Spinal cord (tissue), 10 donors: ENCODE data around the gene ZBTB38. TPM values are rescaled to one million over a fixed set of nuclear protein-coding genes. Genes with fewer than 3 reads are reported as not detected.

Experiments used
- DNase-seq, 6 donors: peaks; one replicate each; pipeline versions ENCODE4 v3.0.0 to v3.0.0-alpha.2; 2013 to 2015; ENCODE audit warnings: low spot score in 6 of 6, low read depth in 4 of 6
- H3K27ac ChIP-seq: one replicate; pipeline ENCODE4 v1.5.1; 2013; ENCODE audit warnings: low read depth, low read length, control low read depth
- H3K27me3 ChIP-seq: one replicate; pipeline ENCODE4 v1.6.1; 2013; ENCODE audit warnings: low read length; ENCODE audit not compliant: control insufficient read depth, insufficient read depth
- H3K36me3 ChIP-seq: one replicate; pipeline ENCODE4 v1.6.1; 2013; ENCODE audit warnings: low read length; ENCODE audit not compliant: control insufficient read depth, insufficient read depth
- H3K4me1 ChIP-seq: one replicate; pipeline ENCODE4 v1.6.1; 2013; ENCODE audit warnings: low read length; ENCODE audit not compliant: control insufficient read depth, insufficient read depth
- H3K4me3 ChIP-seq: one replicate; pipeline ENCODE4 v1.5.1; 2013; ENCODE audit warnings: low read depth, low read length, control low read depth
- H3K9me3 ChIP-seq: one replicate; pipeline ENCODE4 v1.6.1; 2013; ENCODE audit warnings: low read length; ENCODE audit not compliant: control insufficient read depth, insufficient read depth
- WGBS: methylation state at CpG from one replicate; pipeline ENCODE4 v1.1.5; 2013; ENCODE audit warnings: missing lambda C conversion rate; ENCODE audit not compliant: insufficient coverage; 5-methylcytosine and 5-hydroxymethylcytosine counted together
- polyA plus RNA-seq, 2 donors: library from polyadenylated mRNA; unstranded; fragments of 120-200 nt; gene quantifications; one replicate each; pipeline ENCODE4 v1.2.1, GENCODE V29; 2013; ENCODE audit not compliant: insufficient read length in 2 of 2
- total RNA-seq, 2 donors: library from RNA; depleted of rRNA in 1 of 2; stranded (reverse); fragments of 120-200 nt in 1 of 2; fragments of >200 nt in 1 of 2; gene quantifications; one replicate each; pipeline versions ENCODE4 v1.2.3 to v1.2.4, GENCODE V29; 2013 to 2014
- donor health status: healthy.

Gene ZBTB38
- total and polyA plus RNA-seq, 4 donors = 39.1 to 118 (median 64.2) TPM

DNA sequence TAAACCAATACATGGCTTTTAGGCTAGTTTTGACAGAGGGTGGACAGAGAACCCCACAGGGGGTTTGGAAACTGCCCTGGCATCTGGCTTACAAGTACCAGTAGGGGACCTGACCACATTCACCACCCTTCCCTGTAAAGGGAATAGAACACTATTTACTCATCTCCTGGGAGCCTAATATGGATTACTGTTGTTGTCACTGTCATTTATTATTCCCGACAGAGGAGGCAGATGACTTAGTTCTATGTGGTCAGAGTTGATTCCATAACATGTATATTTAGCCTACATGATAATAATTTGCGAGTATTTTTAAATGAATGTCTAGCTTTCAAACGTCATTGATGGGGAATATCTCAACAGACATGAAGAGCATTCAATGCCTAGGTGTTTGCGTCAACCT lies 15.9 kb downstream of the ZBTB38 start:
- H3K9me3 ChIP-seq = no peaks in the 10 kb centered on the region
- peak overlapping the region; percentile 34 for H3K27ac ChIP-seq
- H3K4me1 ChIP-seq = no peaks in the 10 kb centered on the region
- no peaks in the 10 kb centered on the region for H3K36me3 ChIP-seq
- peak in 1 of 6 donors; percentile 57 for DNase-seq
- no CpG with 5 or more reads among the region's 4 CpGs for WGBS
- H3K4me3 ChIP-seq = no peak overlapping the region
- no peaks in the 10 kb centered on the region for H3K27me3 ChIP-seq

DNA sequence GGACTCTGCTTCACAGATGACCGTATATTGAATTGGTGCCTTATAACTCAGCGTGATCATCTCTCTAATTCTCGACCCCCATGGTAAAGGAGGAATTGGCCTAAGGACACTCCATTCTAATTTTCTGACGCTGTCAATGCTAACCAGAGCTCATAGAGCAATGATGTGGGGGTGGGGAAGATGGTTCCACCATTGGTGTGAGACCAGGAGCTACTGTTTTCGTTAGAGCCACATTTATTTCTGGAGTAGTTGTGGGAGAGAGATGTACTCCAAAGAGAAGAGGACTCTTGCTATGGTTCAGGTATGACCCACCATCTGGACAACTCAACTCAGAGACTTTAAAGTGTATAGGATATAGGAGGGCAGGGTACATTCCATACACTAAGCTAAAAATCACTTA lies 16.3 kb downstream of the ZBTB38 start:
- no peaks in the 10 kb centered on the region for H3K9me3 ChIP-seq
- H3K36me3 ChIP-seq = no peaks in the 10 kb centered on the region
- 74% methylated on average over 2 of the region's 5 CpGs for WGBS
- H3K4me3 ChIP-seq = peak overlapping the region; percentile 45
- H3K27me3 ChIP-seq = no peaks in the 10 kb centered on the region
- no peaks in the 10 kb centered on the region for H3K4me1 ChIP-seq
- DNase-seq = peak in 2 of 6 donors; percentile 18 to 82
- peak overlapping the region; percentile 54 for H3K27ac ChIP-seq

DNA sequence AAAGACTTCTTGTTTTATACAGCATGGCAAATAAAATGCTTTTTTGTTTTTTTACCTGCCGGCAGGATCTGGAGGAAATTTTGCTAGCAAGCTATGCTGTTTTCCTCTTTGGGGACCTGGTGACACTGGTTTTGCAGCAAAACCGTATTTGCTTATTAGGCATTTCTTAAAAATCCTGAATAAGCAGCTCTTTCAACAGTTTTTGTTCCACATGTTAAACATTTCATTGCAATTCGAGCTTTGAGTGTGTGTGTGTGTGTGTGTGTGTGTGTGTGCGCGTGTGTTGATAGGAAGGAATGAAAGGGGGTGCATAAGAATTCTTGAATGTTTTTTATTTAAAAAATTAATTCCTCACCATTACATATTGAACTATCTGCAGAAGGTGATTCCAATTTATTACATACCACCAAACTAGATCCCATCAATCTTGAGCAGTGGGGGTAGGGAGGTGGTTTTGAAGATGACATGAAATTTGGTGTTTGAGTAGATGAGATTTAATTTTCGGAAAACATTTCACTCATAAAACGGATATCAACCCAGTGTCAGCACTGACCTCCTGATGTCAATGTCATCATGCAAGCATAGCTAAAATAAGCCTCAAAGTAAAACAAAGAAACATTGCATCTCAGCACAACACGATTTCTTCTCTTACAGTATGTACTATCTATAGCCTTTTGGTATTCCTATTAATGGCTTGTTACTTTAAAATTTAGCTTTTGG lies 17.3 kb downstream of the ZBTB38 start:
- peak overlapping the region; percentile 54 for H3K27ac ChIP-seq

DNA sequence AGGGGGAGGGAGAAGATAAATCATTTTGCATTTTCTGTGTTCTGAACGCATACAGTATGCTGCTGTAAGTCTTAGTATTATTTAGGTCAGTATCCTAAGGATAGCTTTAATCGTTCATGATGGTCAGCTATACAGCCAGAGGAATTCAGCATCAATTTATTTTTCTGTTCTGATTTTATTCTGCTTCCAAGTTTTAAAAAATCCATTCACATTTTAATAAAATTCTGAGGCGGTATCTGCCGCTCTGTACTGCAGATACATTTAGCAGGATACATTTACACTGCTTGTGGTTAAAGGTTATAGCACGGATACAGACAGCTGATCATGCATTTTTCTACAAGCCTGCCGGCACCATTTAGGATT lies 17.8 kb downstream of the ZBTB38 start:
- H3K36me3 ChIP-seq = no peaks in the 10 kb centered on the region
- WGBS = no CpG with 5 or more reads among the region's 6 CpGs
- no peaks in the 10 kb centered on the region for H3K9me3 ChIP-seq
- H3K4me1 ChIP-seq = no peaks in the 10 kb centered on the region
- H3K4me3 ChIP-seq = peak overlapping the region; percentile 45
- no peaks in the 10 kb centered on the region for H3K27me3 ChIP-seq
- peak overlapping the region; percentile 54 for H3K27ac ChIP-seq
- peak in 2 of 6 donors; percentile 62 to 82 for DNase-seq

More for the DNA sequence above, 17.3 kb downstream of the ZBTB38 start:
- Histone ChIP-seq H3K9me3 (no peaks in the 10 kb centered on the region), H3K4me3 (peak overlapping the region; percentile 45), H3K27me3 (no peaks in the 10 kb centered on the region), H3K4me1 (no peaks in the 10 kb centered on the region), H3K36me3 (no peaks in the 10 kb centered on the region)
- peak in 2 of 6 donors; percentile 70 to 82 for DNase-seq
- WGBS = 29% methylated on average over 2 of the region's 8 CpGs

DNA sequence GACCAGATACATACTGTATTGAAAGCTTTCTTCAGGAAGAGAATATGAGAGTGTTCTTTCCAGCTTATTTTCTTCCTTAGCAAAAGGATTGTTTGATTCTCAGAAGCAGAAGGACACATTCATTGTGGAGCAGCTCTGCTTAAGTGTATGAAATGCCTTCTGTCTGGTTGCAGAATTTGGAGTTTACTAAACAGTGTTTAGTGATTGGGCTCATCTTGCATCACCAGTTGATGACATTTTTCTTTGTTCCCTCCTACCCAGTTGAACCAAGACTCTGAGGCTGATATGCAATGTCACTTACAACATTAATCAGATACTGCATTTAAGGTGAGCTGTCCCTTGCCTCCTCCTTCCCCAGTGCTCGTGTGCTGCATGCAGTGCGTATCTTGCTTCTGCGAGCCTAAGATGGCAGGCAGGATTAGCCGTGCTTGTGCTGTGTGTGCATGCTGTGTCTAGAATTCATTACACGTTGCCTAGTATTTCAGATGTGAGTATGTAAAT lies 18.4 kb downstream of the ZBTB38 start:
- no CpG with 5 or more reads among the region's 5 CpGs for WGBS
- peak in 2 of 6 donors; percentile 90 to 98 for DNase-seq

DNA sequence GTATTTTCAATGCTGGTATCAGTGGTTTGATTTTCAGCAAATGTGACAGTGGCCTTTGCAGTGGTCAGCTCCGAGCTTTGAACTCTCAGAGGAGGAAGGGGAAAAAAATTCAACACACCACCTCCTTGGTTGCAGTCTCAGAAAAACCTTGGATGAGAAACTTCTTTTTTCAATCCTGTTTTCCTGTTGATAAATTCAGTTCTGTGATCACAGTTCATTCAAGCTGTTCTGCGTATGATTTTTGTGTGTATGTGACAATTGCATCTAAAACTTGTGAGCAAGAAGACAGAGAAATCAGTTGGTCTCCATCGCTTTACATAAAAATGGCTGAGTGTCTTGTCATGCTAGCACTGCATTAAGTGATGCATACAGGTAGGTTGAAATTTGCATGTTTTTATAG lies 19.2 kb downstream of the ZBTB38 start:
- no peaks in the 10 kb centered on the region for H3K9me3 ChIP-seq
- no peaks in the 10 kb centered on the region for H3K27me3 ChIP-seq
- peaks cover 3% of the 10 kb centered on the region for H3K4me1 ChIP-seq
- peak in 2 of 6 donors; percentile 61 to 82 for DNase-seq
- WGBS = 70% methylated on average over 1 of the region's 3 CpGs
- peak overlapping the region; percentile 45 for H3K4me3 ChIP-seq
- H3K27ac ChIP-seq = peak overlapping the region; percentile 54
- H3K36me3 ChIP-seq = no peaks in the 10 kb centered on the region

More for the DNA sequence above, 18.4 kb downstream of the ZBTB38 start:
- peak overlapping the region; percentile 54 for H3K27ac ChIP-seq
- peak overlapping the region; percentile 45 for H3K4me3 ChIP-seq
- no peaks in the 10 kb centered on the region for H3K36me3 ChIP-seq
- H3K9me3 ChIP-seq = no peaks in the 10 kb centered on the region
- no peaks in the 10 kb centered on the region for H3K27me3 ChIP-seq
- no peaks in the 10 kb centered on the region for H3K4me1 ChIP-seq

DNA sequence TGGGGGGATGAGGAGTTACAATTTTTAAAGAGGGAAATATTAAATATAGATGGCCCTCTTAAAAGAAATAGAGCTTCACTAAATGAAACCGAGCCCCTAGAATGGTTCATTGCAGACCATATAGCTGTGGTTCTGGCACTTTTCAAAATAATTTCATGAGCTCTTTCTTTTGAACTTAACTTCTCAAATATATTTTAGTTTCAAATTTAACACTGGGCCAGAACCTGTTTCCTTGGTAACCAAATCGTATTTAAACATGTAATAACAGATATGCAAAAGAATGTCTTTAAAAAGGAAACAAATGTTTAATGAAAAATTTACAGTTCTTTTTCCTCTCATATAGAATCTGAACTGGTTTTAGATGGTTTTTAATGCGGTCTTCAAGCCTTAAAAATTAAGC lies 20.1 kb downstream of the ZBTB38 start:
- H3K4me3 ChIP-seq = peak overlapping the region; percentile 12
- no peak overlapping the region for H3K27ac ChIP-seq
- WGBS = no CpG with 5 or more reads among the region's 3 CpGs
- H3K4me1 ChIP-seq = peaks cover 9% of the 10 kb centered on the region
- H3K27me3 ChIP-seq = no peaks in the 10 kb centered on the region
- H3K9me3 ChIP-seq = no peaks in the 10 kb centered on the region
- no peaks in the 10 kb centered on the region for H3K36me3 ChIP-seq
- peak in 2 of 6 donors; percentile 43 to 58 for DNase-seq

DNA sequence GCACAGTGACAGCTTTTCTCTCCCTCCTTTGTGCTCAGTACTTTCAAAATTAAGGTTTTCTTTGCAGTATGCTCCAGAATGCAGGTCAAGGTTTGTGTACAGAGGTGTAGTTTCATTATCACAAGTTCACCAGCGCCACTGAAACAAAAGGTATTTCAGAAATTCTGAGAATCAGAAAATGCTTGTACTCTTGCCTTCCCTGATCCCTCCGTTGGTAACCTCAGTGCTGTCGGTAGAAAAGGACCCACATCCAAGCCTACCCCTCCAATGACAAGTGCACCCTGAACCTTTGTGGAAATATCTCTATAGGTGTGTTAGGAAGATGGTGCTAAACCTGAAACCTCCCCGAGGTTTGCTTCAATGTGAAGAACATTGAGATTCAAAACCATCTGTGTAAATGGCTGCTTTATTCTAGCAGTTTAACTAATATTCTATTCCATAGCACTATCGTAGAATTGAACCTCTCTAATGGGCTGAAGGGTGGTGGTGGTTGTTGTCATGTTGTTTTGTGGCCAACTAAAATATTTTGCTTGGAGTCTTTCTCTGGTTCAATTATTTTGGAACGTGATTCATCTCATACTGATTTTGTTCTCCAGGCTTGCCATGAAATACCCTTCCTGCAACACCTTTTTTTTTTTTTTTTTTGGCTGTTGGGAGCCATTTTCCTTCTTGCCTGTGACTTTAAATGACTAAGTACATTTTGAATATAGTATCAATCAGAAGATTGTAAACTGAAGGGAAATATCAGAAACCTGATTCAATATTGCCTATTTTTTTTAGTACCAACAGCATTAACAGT lies 20.7 kb downstream of the ZBTB38 start:
- no CpG with 5 or more reads among the region's 6 CpGs for WGBS
- no peaks in the 10 kb centered on the region for H3K36me3 ChIP-seq
- H3K9me3 ChIP-seq = no peaks in the 10 kb centered on the region
- no peaks in the 10 kb centered on the region for H3K27me3 ChIP-seq
- DNase-seq = peak in 2 of 6 donors; percentile 56 to 71
- H3K27ac ChIP-seq = peak overlapping the region; percentile 48
- H3K4me3 ChIP-seq = peak overlapping the region; percentile 12
- peaks cover 13% of the 10 kb centered on the region for H3K4me1 ChIP-seq

DNA sequence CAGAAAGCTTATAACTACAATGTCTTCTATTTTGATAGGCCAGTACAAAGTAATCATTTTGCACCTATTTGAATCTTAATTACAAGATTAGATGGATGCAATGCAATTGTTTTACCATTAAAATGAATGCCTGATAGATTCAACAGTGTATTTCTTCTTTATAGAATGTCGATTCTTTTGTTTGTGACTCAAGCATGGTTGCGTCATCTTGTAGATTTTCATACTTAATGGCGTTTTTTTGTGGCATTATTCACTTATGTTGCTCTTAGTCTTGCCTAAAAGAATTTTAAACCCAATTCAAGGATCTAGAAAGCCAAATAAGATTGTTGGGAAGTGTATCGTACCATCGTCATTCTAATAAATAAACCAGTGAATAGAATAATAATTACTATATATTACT lies 21.4 kb downstream of the ZBTB38 start:
- DNase-seq = no peak
- Histone ChIP-seq H3K27me3 (no peaks in the 10 kb centered on the region), H3K9me3 (no peaks in the 10 kb centered on the region), H3K36me3 (no peaks in the 10 kb centered on the region), H3K4me1 (peaks cover 13% of the 10 kb centered on the region), H3K27ac (no peak overlapping the region), H3K4me3 (no peak overlapping the region)
- no CpG with 5 or more reads among the region's 5 CpGs for WGBS
